ENCODE results near the gene COL11A2. TPM values are rescaled to one million over a fixed set of nuclear protein-coding genes. Genes with fewer than 3 reads are reported as not detected.
A peak's percentile ranks its signal among the peaks of the same experiment; 100 is the strongest.

COL11A2 gene
- total RNA-seq, 4 donors from 2014 or later, result under 0.01 to 2.6 (median 1.0) TPM

GRCh38 chr6:33132081-33132524 is 60.2 kb downstream of the COL11A2 start:
- H3K36me3 ChIP-seq, result no peaks in the 10 kb centered on the region
- H3K27ac ChIP-seq, result no peak overlapping the region
- no peak overlapping the region for H3K4me3 ChIP-seq
- no peak for TF ChIP-seq POLR2A (IDR thresholded peaks at IDR 0.05)
- TF ChIP-seq CTCF (IDR thresholded peaks at IDR 0.05), result no peak
- no peak for DNase-seq
- no peaks in the 10 kb centered on the region for H3K27me3 ChIP-seq
- H3K9me3 ChIP-seq, result no peaks in the 10 kb centered on the region
- intact Hi-C loops (cut with DNase I; ENCODE audit: low total_unique reads), result no loop called here
- no peaks in the 10 kb centered on the region for H3K4me1 ChIP-seq

GRCh38 chr6:33128318-33128717 is 63.9 kb downstream of the COL11A2 start:
- Histone ChIP-seq H3K9me3 (no peaks in the 10 kb centered on the region), H3K36me3 (no peaks in the 10 kb centered on the region), H3K27ac (no peak overlapping the region), H3K4me3 (no peak overlapping the region), H3K27me3 (no peaks in the 10 kb centered on the region), H3K4me1 (no peaks in the 10 kb centered on the region)
- TF ChIP-seq CTCF (IDR thresholded peaks at IDR 0.05) (no peak), POLR2A (IDR thresholded peaks at IDR 0.05) (no peak)
- intact Hi-C loops (cut with DNase I; ENCODE audit: low total_unique reads), result no loop called here
- DNase-seq, result no peak

DNA sequence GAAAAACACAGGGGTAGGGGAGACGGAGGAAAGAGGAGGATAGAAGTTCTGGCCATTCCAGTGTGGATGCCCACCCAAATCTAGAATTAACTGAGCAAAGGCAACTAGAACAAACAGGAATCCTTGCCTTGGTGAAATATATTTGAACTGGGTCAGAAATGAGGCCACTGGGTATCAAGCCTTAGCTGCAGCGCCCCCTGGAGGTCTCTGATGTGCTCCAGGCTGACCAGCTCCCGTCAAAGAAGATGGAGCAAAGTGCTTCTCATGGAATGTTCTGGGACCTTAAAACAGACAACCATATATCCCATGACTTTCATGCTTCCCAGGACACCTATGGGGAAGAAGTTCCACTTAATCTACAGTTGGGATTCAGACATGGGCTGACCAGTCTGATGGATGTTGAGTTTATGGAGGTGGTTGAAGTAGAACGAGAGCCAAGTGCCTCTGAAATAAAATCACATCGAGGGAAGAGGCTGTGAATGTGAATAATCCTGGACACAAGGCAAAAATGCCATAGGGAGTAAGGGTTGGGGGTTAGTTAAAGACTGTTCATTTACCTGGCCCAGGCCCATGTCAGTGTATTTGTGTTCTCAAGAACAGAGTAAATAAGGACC is 66.1 kb downstream of the COL11A2 start:
- Histone ChIP-seq H3K4me3 (no peak overlapping the region), H3K27ac (no peak overlapping the region), H3K27me3 (no peaks in the 10 kb centered on the region), H3K36me3 (no peaks in the 10 kb centered on the region), H3K4me1 (no peaks in the 10 kb centered on the region), H3K9me3 (no peaks in the 10 kb centered on the region)
- TF ChIP-seq CTCF (IDR thresholded peaks at IDR 0.05) (peak in 3 of 4 experiments; percentile 4 to 44 (median 43)), POLR2A (IDR thresholded peaks at IDR 0.05) (no peak)
- intact Hi-C loops (cut with DNase I; ENCODE audit: low total_unique reads), result no loop called here
- DNase-seq, result peak; percentile 33 to 51

GRCh38 chr6:33124947-33125346 is 67.3 kb downstream of the COL11A2 start:
- no peak overlapping the region for H3K4me3 ChIP-seq
- H3K4me1 ChIP-seq, result no peaks in the 10 kb centered on the region
- no peaks in the 10 kb centered on the region for H3K9me3 ChIP-seq
- intact Hi-C loops (cut with DNase I; ENCODE audit: low total_unique reads), result no loop called here
- H3K27me3 ChIP-seq, result no peaks in the 10 kb centered on the region
- no peak for TF ChIP-seq POLR2A (IDR thresholded peaks at IDR 0.05)
- TF ChIP-seq CTCF (IDR thresholded peaks at IDR 0.05), result no peak
- DNase-seq, result no peak
- no peaks in the 10 kb centered on the region for H3K36me3 ChIP-seq
- H3K27ac ChIP-seq, result no peak overlapping the region

DNA sequence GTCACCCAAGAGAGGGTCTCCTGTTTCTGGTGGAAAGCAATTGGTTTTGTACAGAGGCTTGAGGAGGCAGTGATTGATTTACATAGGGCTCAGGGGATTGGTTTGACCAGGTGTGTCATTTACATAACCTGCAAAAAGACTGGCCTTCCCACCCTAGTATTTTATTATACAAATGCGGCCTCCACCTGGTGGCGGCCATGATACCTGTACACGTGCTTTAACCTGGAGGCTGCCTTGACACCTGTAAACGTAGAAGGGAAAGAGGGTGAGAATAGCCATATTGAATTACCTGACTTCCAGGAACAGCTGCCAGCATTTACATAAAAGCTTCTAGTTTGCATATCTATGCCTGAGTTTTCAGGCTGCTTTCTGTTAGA is 67.8 kb downstream of the COL11A2 start:
- intact Hi-C loops (cut with DNase I; ENCODE audit: low total_unique reads), result no loop called here
- Histone ChIP-seq H3K36me3 (no peaks in the 10 kb centered on the region), H3K27ac (no peak overlapping the region), H3K4me1 (no peaks in the 10 kb centered on the region), H3K9me3 (no peaks in the 10 kb centered on the region), H3K4me3 (no peak overlapping the region), H3K27me3 (no peaks in the 10 kb centered on the region)
- no peak for TF ChIP-seq CTCF (IDR thresholded peaks at IDR 0.05)
- no peak for TF ChIP-seq POLR2A (IDR thresholded peaks at IDR 0.05)
- DNase-seq, result no peak
